Measurements from ENCODE around the gene HNRNPD. TPM values are rescaled to one million over a fixed set of nuclear protein-coding genes. Genes with fewer than 3 reads are reported as not detected.

The HNRNPD gene
- total RNA-seq, 1 donor from 2014 or later, result 353 TPM

DNA sequence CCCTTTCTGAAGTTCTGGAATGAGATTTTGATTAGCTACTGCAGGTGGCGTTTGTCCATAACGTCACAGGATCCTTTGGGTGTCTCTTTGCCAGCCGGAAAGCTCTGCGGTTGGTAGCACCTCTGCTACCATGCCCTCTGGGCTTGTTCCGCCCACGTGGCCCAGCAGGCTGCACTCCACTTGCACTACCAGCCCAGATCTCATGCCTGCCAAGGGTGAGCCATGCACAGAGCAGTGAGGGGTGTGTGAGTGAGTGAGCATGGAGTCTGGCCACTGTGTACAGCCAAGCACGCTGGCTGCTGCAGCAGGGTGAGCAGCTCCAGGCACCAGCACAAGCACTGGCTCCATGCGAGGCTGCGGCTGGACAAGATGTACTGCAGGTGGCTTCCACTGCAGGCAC lies 6.6 kb upstream of the HNRNPD start:
- H3K9me3 Mint-ChIP-seq (ENCODE audit: unreplicated experiment), result no peaks in the 10 kb centered on the region

DNA sequence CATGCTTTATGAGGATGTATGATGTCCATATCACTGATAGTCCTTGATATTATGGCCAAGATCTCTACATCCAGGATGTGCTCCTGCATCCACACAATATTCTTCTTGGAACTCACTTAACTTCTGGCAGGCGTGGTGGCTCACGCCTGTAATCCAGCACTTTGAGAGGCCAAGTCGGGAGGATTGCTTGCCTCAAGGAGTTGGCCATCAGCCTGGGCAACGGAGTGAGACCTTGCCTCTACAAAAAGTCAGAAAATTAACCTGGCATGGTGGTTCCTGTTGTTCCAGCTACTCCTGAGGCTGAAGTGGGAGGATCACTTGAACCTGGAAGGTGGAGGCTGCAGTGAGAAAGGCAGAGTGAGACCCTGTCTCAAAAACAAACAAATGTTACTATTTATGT lies 2.3 kb upstream of the HNRNPD start:
- H3K27ac Mint-ChIP-seq (ENCODE audit: unreplicated experiment), result no peak overlapping the region
- no peak for DNase-seq (ENCODE audit: low spot score)
- H3K9me3 Mint-ChIP-seq (ENCODE audit: unreplicated experiment), result no peaks in the 10 kb centered on the region
- peaks cover 22% of the 10 kb centered on the region for H3K36me3 Mint-ChIP-seq (ENCODE audit: low read depth, unreplicated experiment)
- peaks cover 26% of the 10 kb centered on the region for H3K4me1 Mint-ChIP-seq (ENCODE audit: unreplicated experiment)
- TF ChIP-seq, protein P1, sequence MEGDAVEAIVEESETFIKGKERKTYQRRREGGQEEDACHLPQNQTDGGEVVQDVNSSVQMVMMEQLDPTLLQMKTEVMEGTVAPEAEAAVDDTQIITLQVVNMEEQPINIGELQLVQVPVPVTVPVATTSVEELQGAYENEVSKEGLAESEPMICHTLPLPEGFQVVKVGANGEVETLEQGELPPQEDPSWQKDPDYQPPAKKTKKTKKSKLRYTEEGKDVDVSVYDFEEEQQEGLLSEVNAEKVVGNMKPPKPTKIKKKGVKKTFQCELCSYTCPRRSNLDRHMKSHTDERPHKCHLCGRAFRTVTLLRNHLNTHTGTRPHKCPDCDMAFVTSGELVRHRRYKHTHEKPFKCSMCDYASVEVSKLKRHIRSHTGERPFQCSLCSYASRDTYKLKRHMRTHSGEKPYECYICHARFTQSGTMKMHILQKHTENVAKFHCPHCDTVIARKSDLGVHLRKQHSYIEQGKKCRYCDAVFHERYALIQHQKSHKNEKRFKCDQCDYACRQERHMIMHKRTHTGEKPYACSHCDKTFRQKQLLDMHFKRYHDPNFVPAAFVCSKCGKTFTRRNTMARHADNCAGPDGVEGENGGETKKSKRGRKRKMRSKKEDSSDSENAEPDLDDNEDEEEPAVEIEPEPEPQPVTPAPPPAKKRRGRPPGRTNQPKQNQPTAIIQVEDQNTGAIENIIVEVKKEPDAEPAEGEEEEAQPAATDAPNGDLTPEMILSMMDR (IDR thresholded peaks at IDR 0.05; ENCODE audit: unreplicated experiment), result no peak
- H3K27me3 Mint-ChIP-seq (ENCODE audit: unreplicated experiment), result peaks cover 23% of the 10 kb centered on the region
- peak overlapping the region; percentile 96 for H3K4me3 Mint-ChIP-seq (ENCODE audit: unreplicated experiment)

More for the DNA sequence above, 6.6 kb upstream of the HNRNPD start:
- Mint-ChIP-seq H3K27me3 (ENCODE audit: unreplicated experiment) (peaks cover 4% of the 10 kb centered on the region), H3K4me3 (ENCODE audit: unreplicated experiment) (no peak overlapping the region), H3K27ac (ENCODE audit: unreplicated experiment) (no peak overlapping the region), H3K36me3 (ENCODE audit: low read depth, unreplicated experiment) (peaks cover 11% of the 10 kb centered on the region), H3K4me1 (ENCODE audit: unreplicated experiment) (peaks cover 11% of the 10 kb centered on the region)
- DNase-seq (ENCODE audit: low spot score), result no peak
- TF ChIP-seq, protein P1 (IDR thresholded peaks at IDR 0.05; ENCODE audit: unreplicated experiment), result no peak

DNA sequence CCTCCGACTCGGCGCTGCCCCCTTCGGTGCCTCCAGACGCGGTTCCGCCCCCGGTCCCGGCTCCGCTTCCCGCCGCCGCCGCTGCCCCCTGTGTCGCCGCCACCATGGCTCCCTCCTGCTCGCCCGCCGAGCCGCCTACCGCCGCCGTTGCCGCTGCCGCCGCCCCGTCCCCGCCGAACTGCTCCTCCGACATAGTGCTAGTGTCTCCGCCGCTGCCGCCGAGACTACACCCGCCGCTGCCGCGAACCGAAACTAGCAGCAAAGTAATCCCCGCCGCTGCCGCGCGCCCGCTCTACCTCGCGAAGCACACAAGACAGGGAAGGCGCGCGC lies 340 bp downstream of the HNRNPD start:
- Mint-ChIP-seq H3K9me3 (ENCODE audit: unreplicated experiment) (no peaks in the 10 kb centered on the region), H3K4me3 (ENCODE audit: unreplicated experiment) (peak overlapping the region; percentile 96), H3K4me1 (ENCODE audit: unreplicated experiment) (peaks cover 46% of the 10 kb centered on the region), H3K27ac (ENCODE audit: unreplicated experiment) (peak overlapping the region; percentile 99), H3K27me3 (ENCODE audit: unreplicated experiment) (peaks cover 19% of the 10 kb centered on the region), H3K36me3 (ENCODE audit: low read depth, unreplicated experiment) (peaks cover 20% of the 10 kb centered on the region)
- TF ChIP-seq, protein P1 (IDR thresholded peaks at IDR 0.05; ENCODE audit: unreplicated experiment), result no peak
- DNase-seq (ENCODE audit: low spot score), result no peak

DNA sequence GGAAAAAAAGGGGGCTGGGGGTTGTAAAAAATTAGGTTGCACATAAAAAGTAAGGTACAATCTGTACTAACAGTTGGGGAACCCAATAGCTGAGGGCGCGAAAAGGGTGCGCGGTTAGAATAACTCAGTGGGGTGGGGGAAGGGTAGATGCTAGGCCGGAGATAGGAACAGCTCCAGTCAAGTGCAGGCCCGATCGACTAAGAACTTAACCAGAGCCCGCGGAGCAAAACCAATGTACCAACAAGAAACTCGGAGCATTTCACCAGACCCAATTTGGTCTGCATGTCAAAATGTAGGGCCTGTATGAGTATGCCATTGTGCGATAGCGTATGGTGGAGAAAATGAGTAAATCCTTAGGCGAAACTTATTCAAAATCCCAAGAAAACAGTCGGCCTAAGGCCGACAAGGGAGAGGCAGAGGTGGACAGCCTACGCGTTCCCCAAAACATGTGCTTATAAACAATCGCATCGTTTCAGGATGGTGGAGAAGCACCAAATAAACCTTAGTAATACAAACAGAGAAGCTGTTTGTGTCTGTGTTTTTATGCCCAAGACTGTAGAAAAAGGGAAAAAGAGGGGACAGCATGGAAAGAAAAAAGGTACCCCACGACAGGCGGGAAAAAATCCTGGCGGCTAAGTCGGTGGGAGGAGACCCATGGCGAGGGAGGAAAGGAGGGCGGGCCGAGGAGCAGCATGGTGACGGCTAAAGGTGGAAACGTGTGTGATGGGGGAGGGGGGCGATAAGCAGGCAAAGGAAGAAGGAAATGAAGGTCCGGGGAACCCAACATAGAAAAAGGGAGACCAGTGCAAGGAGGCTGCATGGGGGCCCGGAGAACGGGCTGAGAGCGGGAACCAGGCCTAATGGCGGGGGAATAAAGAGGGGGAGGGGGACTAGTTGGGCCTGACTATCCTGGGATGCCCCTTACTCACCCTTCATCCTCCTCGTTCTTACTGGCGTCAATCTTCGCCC lies 990 bp downstream of the HNRNPD start:
- H3K27ac Mint-ChIP-seq (ENCODE audit: unreplicated experiment), result peak overlapping the region; percentile 99
- peak; percentile 72 for DNase-seq (ENCODE audit: low spot score)
- no peaks in the 10 kb centered on the region for H3K9me3 Mint-ChIP-seq (ENCODE audit: unreplicated experiment)
- H3K4me3 Mint-ChIP-seq (ENCODE audit: unreplicated experiment), result peak overlapping the region; percentile 96
- H3K4me1 Mint-ChIP-seq (ENCODE audit: unreplicated experiment), result peaks cover 47% of the 10 kb centered on the region
- peaks cover 20% of the 10 kb centered on the region for H3K36me3 Mint-ChIP-seq (ENCODE audit: low read depth, unreplicated experiment)
- TF ChIP-seq, protein P1 (IDR thresholded peaks at IDR 0.05; ENCODE audit: unreplicated experiment), result no peak
- H3K27me3 Mint-ChIP-seq (ENCODE audit: unreplicated experiment), result peaks cover 19% of the 10 kb centered on the region

DNA sequence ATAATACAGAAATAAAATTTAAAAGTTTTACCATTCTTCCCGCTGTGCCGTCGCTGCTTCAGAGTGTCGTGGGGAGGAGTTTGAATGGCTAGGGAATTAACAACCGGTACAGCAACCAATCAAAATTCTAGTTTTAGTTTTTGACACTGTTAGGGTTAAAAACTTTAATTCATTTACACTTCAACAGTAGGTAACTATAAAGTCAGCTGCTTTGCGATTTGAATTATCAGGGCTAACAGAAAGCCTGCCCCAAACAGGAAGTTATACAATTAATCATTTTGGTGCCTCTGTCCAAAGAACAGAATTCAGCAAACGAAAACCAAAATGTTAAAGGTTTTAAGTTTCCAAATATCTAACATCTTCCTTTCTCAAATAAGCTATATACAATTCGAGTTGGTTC lies 2.3 kb downstream of the HNRNPD start:
- Mint-ChIP-seq H3K36me3 (ENCODE audit: low read depth, unreplicated experiment) (peaks cover 24% of the 10 kb centered on the region), H3K4me1 (ENCODE audit: unreplicated experiment) (peaks cover 50% of the 10 kb centered on the region), H3K9me3 (ENCODE audit: unreplicated experiment) (no peaks in the 10 kb centered on the region), H3K4me3 (ENCODE audit: unreplicated experiment) (peak overlapping the region; percentile 96), H3K27ac (ENCODE audit: unreplicated experiment) (peak overlapping the region; percentile 82), H3K27me3 (ENCODE audit: unreplicated experiment) (peaks cover 19% of the 10 kb centered on the region)
- TF ChIP-seq, protein P1 (IDR thresholded peaks at IDR 0.05; ENCODE audit: unreplicated experiment), result no peak
- DNase-seq (ENCODE audit: low spot score), result no peak

Data from endothelial cell (in vitro differentiated cells).